Measurements from ENCODE around the gene ANAPC4.

DNA sequence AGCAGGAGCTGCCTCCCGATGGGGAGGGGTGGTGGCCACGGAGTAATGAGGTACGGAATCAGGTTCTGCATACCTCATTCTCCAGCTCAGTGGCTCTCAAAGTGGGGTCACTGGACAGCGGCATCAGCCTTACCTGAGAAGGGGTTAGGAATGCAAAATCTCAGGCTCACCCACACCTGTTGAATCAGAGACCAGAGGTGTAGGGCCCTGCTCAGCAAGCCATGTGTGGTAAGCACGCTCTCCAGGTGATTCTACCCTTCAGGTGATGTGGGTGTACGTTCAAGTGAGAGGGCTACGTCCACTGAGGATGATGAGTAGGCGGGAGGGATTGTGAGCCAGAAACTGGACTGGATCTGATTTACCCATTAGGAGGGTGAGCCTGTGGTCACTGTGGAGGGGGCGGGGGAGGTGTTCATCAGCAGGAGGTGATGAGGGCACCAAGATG lies 65.8 kb downstream of the ANAPC4 start:
- TF ChIP-seq CTCF (IDR thresholded peaks at IDR 0.05) = no peak
- TF ChIP-seq POLR2A (IDR thresholded peaks at IDR 0.05; ENCODE audit: low read depth) = no peak
- TF ChIP-seq POLR2AphosphoS5 (IDR thresholded peaks at IDR 0.05) = no peak
- TF ChIP-seq EP300 (IDR thresholded peaks at IDR 0.05) = no peak
